SK-N-SH (cell line): ENCODE results near the gene TJAP1. TPM values are rescaled to one million over a fixed set of nuclear protein-coding genes. Genes with fewer than 3 reads are reported as not detected.

Source experiments
- CTCF ChIA-PET: fragments of 300-600, 350-600 bp; formaldehyde crosslinking; extraction: SDS; loops from one replicate; lab custom pipeline; 2021; lab: Yijun Ruan, JAX
- POLR2A ChIA-PET: fragments of 350-600 bp; sonication (Branson Sonifier 250); formaldehyde crosslinking; extraction: SDS; loops from one replicate; lab custom pipeline; 2020; ENCODE audit warnings: antibody characterized with exemption, inconsistent platforms; lab: Yijun Ruan, JAX
- DNase-seq: peaks from one replicate; pipeline ENCODE4 v3.0.0; 2012
- H2AFZ ChIP-seq: fragments of 200-600 bp; sonication (generic); 2 replicates; pipeline ENCODE4 v1.8.1; 2016; ENCODE audit warnings: antibody characterized with exemption, mild to moderate bottlenecking, low read depth
- H3F3A ChIP-seq: fragments of 200-600 bp; sonication (generic); replicated peaks from 2 replicates; pipeline ENCODE3; 2016; ENCODE audit warnings: antibody characterized with exemption, mild to moderate bottlenecking; ENCODE audit not compliant: insufficient read depth
- H3K27ac ChIP-seq, 2 experiments: fragments of 200-500 bp in 1 of 2; fragments of 200-600 bp in 1 of 2; sonication (Bioruptor generic) in 1 of 2; sonication (generic), shearing (Covaris generic) in 1 of 2; 2 replicates each; pipeline versions ENCODE4 v1.5.1 to v1.6.1; 2014 to 2016; ENCODE audit warnings: low read depth in 2 of 2, inconsistent platforms in 1 of 2, low read length in 1 of 2, mild to moderate bottlenecking in 1 of 2, mixed read lengths in 1 of 2
- H3K27me3 ChIP-seq: fragments of 200-600 bp; sonication (generic), shearing (Covaris generic); 2 replicates; pipeline ENCODE4 v1.6.1; 2016; ENCODE audit warnings: mixed run types; ENCODE audit not compliant: insufficient read depth
- H3K36me3 ChIP-seq, 2 experiments: fragments of 200-500 bp in 1 of 2; fragments of 200-600 bp in 1 of 2; sonication (Bioruptor generic) in 1 of 2; sonication (generic) in 1 of 2; replicated peaks in 1 of 2; 2 replicates each; pipeline versions ENCODE3 to v1.5.1; 2014 to 2016; ENCODE audit warnings: low read length in 1 of 2, mild to moderate bottlenecking in 1 of 2; ENCODE audit not compliant: insufficient read depth in 2 of 2, control insufficient read depth in 1 of 2
- H3K4me1 ChIP-seq, 2 experiments: fragments of 200-500 bp in 1 of 2; fragments of 200-600 bp in 1 of 2; sonication (Bioruptor generic) in 1 of 2; sonication (generic), shearing (Covaris generic) in 1 of 2; 2 replicates each; pipeline versions ENCODE4 v1.5.1 to v1.6.1; 2014 to 2016; ENCODE audit warnings: low read depth in 1 of 2, low read length in 1 of 2, mixed run types in 1 of 2; ENCODE audit not compliant: insufficient read depth in 2 of 2, control insufficient read depth in 1 of 2
- H3K4me2 ChIP-seq: fragments of 200-600 bp; sonication (generic), shearing (Covaris generic); 2 replicates; pipeline ENCODE4 v1.6.1; 2017; ENCODE audit warnings: mixed run types
- H3K4me3 ChIP-seq, 2 experiments: fragments of 200-500 bp in 1 of 2; fragments of 200-600 bp in 1 of 2; sonication (Bioruptor generic) in 1 of 2; sonication (generic), shearing (Covaris generic) in 1 of 2; 2 replicates each; pipeline versions ENCODE4 v1.5.1 to v1.8.1; 2014 to 2016; ENCODE audit warnings: low read depth in 2 of 2, inconsistent platforms in 1 of 2, low read length in 1 of 2, mild to moderate bottlenecking in 1 of 2, mixed read lengths in 1 of 2, moderate library complexity in 1 of 2
- H3K79me2 ChIP-seq: fragments of 200-600 bp; sonication (generic); 2 replicates; pipeline ENCODE4 v1.8.1; 2017; ENCODE audit warnings: mild to moderate bottlenecking; ENCODE audit not compliant: insufficient read depth
- H3K9ac ChIP-seq: fragments of 200-600 bp; sonication (generic); 2 replicates; pipeline ENCODE4 v1.6.1; 2017; ENCODE audit warnings: mixed run types
- H3K9me2 ChIP-seq: fragments of 200-600 bp; sonication (generic); 2 replicates; pipeline ENCODE4 v1.6.1; 2017; ENCODE audit warnings: mixed run types
- H3K9me3 ChIP-seq: fragments of 200-600 bp; sonication (generic); 2 replicates; pipeline ENCODE4 v1.6.1; 2017; ENCODE audit warnings: mixed run types, mild to moderate bottlenecking, moderate library complexity
- H4K20me1 ChIP-seq: fragments of 200-600 bp; sonication (generic); 2 replicates; pipeline ENCODE4 v1.6.1; 2017; ENCODE audit warnings: mild to moderate bottlenecking, mixed run types; ENCODE audit not compliant: insufficient read depth
- ELF1 ChIP-seq: IDR thresholded peaks from 2 replicates; pipeline ENCODE4 v1.4.0; 2012
- FOXJ3 ChIP-seq: sonication (generic); formaldehyde crosslinking; IDR thresholded peaks from 2 replicates; pipeline ENCODE4 v1.5.1; 2020; ENCODE audit warnings: mild to moderate bottlenecking, missing genetic modification reagents
- FOXM1 ChIP-seq: IDR thresholded peaks from 2 replicates; pipeline ENCODE4 v1.4.0; 2012; ENCODE audit warnings: low read depth, mild to moderate bottlenecking
- GABPA ChIP-seq: IDR thresholded peaks from 2 replicates; pipeline ENCODE4 v1.4.0; 2012; ENCODE audit warnings: low read depth, mild to moderate bottlenecking
- JUND ChIP-seq: IDR thresholded peaks from 2 replicates; pipeline ENCODE4 v1.4.0; 2012
- MEF2A ChIP-seq: IDR thresholded peaks from 2 replicates; pipeline ENCODE4 v1.4.0; 2012; ENCODE audit warnings: low read depth, borderline replicate concordance
- MXI1 ChIP-seq: IDR thresholded peaks from 2 replicates; pipeline ENCODE4 v1.6.1; 2012; ENCODE audit warnings: mild to moderate bottlenecking, low read depth, low read length, improper control_type of control experiment
- RAD21 ChIP-seq: IDR thresholded peaks from 2 replicates; pipeline ENCODE4 v1.6.1; 2012; ENCODE audit warnings: mild to moderate bottlenecking, low read length
- RCOR1 ChIP-seq: fragments of 150-350 bp; IDR thresholded peaks from 2 replicates; pipeline ENCODE4 v1.6.1; 2017; ENCODE audit warnings: antibody characterized with exemption, low read length
- REST ChIP-seq: IDR thresholded peaks from 2 replicates; pipeline ENCODE4 v1.6.1; 2012; ENCODE audit warnings: mild to moderate bottlenecking, low read depth, low read length, moderate library complexity
- SIN3A ChIP-seq: IDR thresholded peaks from 2 replicates; pipeline ENCODE4 v1.6.1; 2012; ENCODE audit warnings: low read depth, mild to moderate bottlenecking, low read length, moderate library complexity, borderline replicate concordance
- SMC3 ChIP-seq: IDR thresholded peaks from 2 replicates; pipeline ENCODE4 v1.6.1; 2012; ENCODE audit warnings: low read depth, low read length, improper control_type of control experiment
- TCF12 ChIP-seq: IDR thresholded peaks from 2 replicates; pipeline ENCODE4 v1.4.0; 2012
- USF2 ChIP-seq: fragments of 150-350 bp; IDR thresholded peaks from 2 replicates; pipeline ENCODE4 v1.6.1; 2017; ENCODE audit warnings: antibody characterized with exemption, low read length, low read depth, borderline replicate concordance
- WGBS: methylation state at CpG from one replicate; pipeline ENCODE4 v1.1.6; 2017; ENCODE audit warnings: low lambda C conversion rate; 5-methylcytosine and 5-hydroxymethylcytosine counted together
- polyA plus RNA-seq, 3 experiments: library from polyadenylated mRNA; depleted of rRNA; stranded (reverse); fragments of >200 nt; gene quantifications; 2 replicates each; pipeline ENCODE4 v1.2.3, GENCODE V29; 2012

TJAP1 gene
- polyA plus RNA-seq, 1 of the 3 experiments (the other 2 are of a cell fraction) = 39.5 TPM

- POLR2A ChIA-PET = interaction anchor here (0.6 to 1.5 kb wide), 2 partner anchors 29 to 51 kb away, joined by 3 to 4 read pairs; partner anchors contain the start of gene TJAP1
- Histone ChIP-seq H3K27ac (no peak overlapping the region), H3K9me3 (no peaks in the 10 kb centered on the region), H3K79me2 (no peaks in the 10 kb centered on the region), H3K9ac (no peak overlapping the region), H4K20me1 (no peaks in the 10 kb centered on the region), H3K36me3 (peaks cover 3 to 42% of the 10 kb centered on the region in 2 experiments), H3F3A (peaks cover 5% of the 10 kb centered on the region), H3K4me3 (no peak overlapping the region), H3K27me3 (no peaks in the 10 kb centered on the region), H2AFZ (no peak overlapping the region), H3K9me2 (no peaks in the 10 kb centered on the region), H3K4me2 (no peak overlapping the region), H3K4me1 (no peaks in the 10 kb centered on the region)
- DNase-seq = no peak
- CTCF ChIA-PET = interaction anchor here (0.9 to 6.1 kb wide), 7 partner anchors 43 to 63 kb away, joined by 3 to 35 read pairs (median 3); no protein-coding TSS in a partner anchor
- no peak for TF ChIP-seq FOXJ3 (CRISPR knock-in tag)
- TF ChIP-seq MXI1 = no peak
- TF ChIP-seq RCOR1 = no peak
- 94% methylated on average over 4 of the region's 4 CpGs for WGBS
Observed at GRCh38 chr6:43448916-43449315, 28.5 kb upstream of the TJAP1 start.

- no peak for DNase-seq
- ChIA-PET POLR2A (interaction anchor here (0.5 kb wide), 1 partner anchor 16 kb away, joined by 3 read pairs; no protein-coding TSS in a partner anchor), CTCF (interaction anchor here (0.6 to 6.1 kb wide), 3 partner anchors 55 to 181 kb away, joined by 3 to 35 read pairs (median 3); no protein-coding TSS in a partner anchor)
- TF ChIP-seq RAD21 (no peak), TCF12 (no peak), REST (no peak), FOXM1 (no peak), USF2 (no peak), RCOR1 (no peak), JUND (no peak), FOXJ3 (CRISPR knock-in tag) (no peak), ELF1 (no peak), GABPA (no peak), SIN3A (no peak), SMC3 (no peak), MEF2A (no peak)
- no peaks in the 10 kb centered on the region for H3K9me3 ChIP-seq
- H4K20me1 ChIP-seq = no peaks in the 10 kb centered on the region
- H3F3A ChIP-seq = peaks cover 11% of the 10 kb centered on the region
- peaks cover 3 to 37% of the 10 kb centered on the region in 2 experiments for H3K36me3 ChIP-seq
- no peak overlapping the region for H3K4me3 ChIP-seq
- H3K9me2 ChIP-seq = no peaks in the 10 kb centered on the region
- no peaks in the 10 kb centered on the region for H3K27me3 ChIP-seq
- H3K27ac ChIP-seq = no peak overlapping the region
- no peak overlapping the region for H2AFZ ChIP-seq
- H3K79me2 ChIP-seq = no peaks in the 10 kb centered on the region
- peaks cover 0 to 4% of the 10 kb centered on the region in 2 experiments; a peak in 1 of 4 replicates for H3K4me1 ChIP-seq
- H3K4me2 ChIP-seq = no peak overlapping the region
- no peak overlapping the region for H3K9ac ChIP-seq
- WGBS = 85% methylated on average over 4 of the region's 13 CpGs
Observed at GRCh38 chr6:43450699-43451131, 26.7 kb upstream of the TJAP1 start.
